Bronchial epithelial cell (primary cell): ENCODE results near the gene OR1J1. TPM values are rescaled to one million over a fixed set of nuclear protein-coding genes. Genes with fewer than 3 reads are reported as not detected.

Experiments used
- DNase-seq: peaks from one replicate; pipeline ENCODE4 v3.0.0-alpha.2; 2010; ENCODE audit warnings: low read depth
- FAIRE-seq: peaks from 2 replicates; lab custom pipeline; 2011; peaks lifted over from hg19 to GRCh38; lab: Jason Lieb, UNC
- H3K27me3 ChIP-seq: 2 replicates; pipeline ENCODE4 v1.5.1; 2011; ENCODE audit warnings: low read length; ENCODE audit not compliant: control insufficient read depth, insufficient read depth
- H3K36me3 ChIP-seq: 2 replicates; pipeline ENCODE4 v1.5.1; 2011; ENCODE audit warnings: low read length; ENCODE audit not compliant: control insufficient read depth, insufficient read depth
- H3K4me3 ChIP-seq: 2 replicates; pipeline ENCODE4 v1.5.1; 2011; ENCODE audit warnings: mild to moderate bottlenecking, low read depth, low read length, control low read depth
- CTCF ChIP-seq: IDR thresholded peaks from 2 replicates; pipeline ENCODE4 v1.5.1; 2011; ENCODE audit warnings: mild to moderate bottlenecking, moderate library complexity, low read length, control low read depth, inconsistent platforms; ENCODE audit not compliant: insufficient read depth, severe bottlenecking
- total RNA-seq: library from RNA; depleted of rRNA; stranded (reverse); fragments of >200 nt; gene quantifications from 2 replicates; pipeline ENCODE4 v1.2.1, GENCODE V29; 2014

Gene OR1J1
- total RNA-seq, 1 donor from 2014 or later = not detected

DNA sequence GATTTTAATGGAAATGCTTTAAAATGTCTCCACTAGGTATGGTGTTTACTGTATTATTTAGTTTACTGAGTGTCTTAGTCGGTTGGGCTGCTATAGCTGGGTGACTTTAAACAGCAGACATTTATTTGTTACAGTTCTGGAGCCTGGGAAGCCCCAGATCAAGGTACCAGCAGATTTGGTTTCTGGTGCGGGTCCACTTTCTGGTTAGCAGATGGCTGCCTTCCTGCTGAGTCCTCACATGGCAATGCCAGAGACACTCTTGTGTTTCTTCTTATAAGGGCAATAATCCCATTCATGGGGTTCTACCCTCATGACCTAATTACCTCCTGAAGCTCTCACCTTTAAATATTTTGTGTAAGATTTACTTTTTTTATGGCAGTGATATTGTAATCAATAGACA, 40.5 kb upstream of the OR1J1 start:
- Histone ChIP-seq H3K36me3 (no peaks in the 10 kb centered on the region), H3K27me3 (no peaks in the 10 kb centered on the region), H3K4me3 (no peak overlapping the region)
- no peak for TF ChIP-seq CTCF
- no peak for FAIRE-seq
- no peak for DNase-seq

- no peaks in the 10 kb centered on the region for H3K36me3 ChIP-seq
- no peak within 1 kb of the TSS for H3K4me3 ChIP-seq
- TF ChIP-seq CTCF = no peak
- no peak for DNase-seq
- H3K27me3 ChIP-seq = no peaks in the 10 kb centered on the region
- no peak for FAIRE-seq
Measured at GRCh38 chr9:122510502-122510901, 32.8 kb upstream of the OR1J1 start, which contains the start of gene OR1J2. TSS of gene OR1J2 (plus strand) at chr9:122510802. CDS start at chr9:122510802, 0 bp downstream.

DNA sequence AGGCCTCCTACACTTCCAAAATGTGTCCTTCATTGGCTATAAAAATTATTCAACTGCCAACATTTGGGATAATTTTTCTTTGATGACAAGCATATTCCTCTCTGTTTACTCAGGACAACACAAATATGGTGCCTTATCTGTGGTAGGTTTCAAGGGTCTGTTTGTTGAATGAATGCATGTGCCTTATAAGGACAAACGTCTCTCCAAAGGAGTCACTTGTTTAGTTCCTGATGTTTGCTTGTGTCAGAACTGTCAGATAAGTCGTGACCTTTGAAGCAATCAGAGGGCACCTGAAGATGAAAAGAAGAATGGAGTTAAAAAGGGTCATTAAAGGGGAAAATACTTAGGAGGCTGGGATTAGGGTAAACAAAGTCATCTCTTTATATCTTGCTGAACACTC, 29.2 kb upstream of the OR1J1 start:
- DNase-seq (no peak), FAIRE-seq (no peak)
- Histone ChIP-seq H3K27me3 (no peaks in the 10 kb centered on the region), H3K36me3 (no peaks in the 10 kb centered on the region), H3K4me3 (no peak overlapping the region)
- no peak for TF ChIP-seq CTCF

GRCh38 chr9:122498883-122499288, 21.2 kb upstream of the OR1J1 start:
- Histone ChIP-seq H3K36me3 (no peaks in the 10 kb centered on the region), H3K27me3 (peaks cover 1% of the 10 kb centered on the region), H3K4me3 (no peak overlapping the region)
- peak; percentile 81 for DNase-seq
- peak; percentile 83 for TF ChIP-seq CTCF
- no peak for FAIRE-seq

- FAIRE-seq = no peak
- no peaks in the 10 kb centered on the region for H3K27me3 ChIP-seq
Measured at GRCh38 chr9:122479062-122479461, 1.3 kb upstream of the OR1J1 start.

More at GRCh38 chr9:122479062-122479461, 1.3 kb upstream of the OR1J1 start:
- H3K4me3 ChIP-seq = no peak overlapping the region
- no peak for DNase-seq
- no peaks in the 10 kb centered on the region for H3K36me3 ChIP-seq
- no peak for TF ChIP-seq CTCF
